T-helper 1 cell treated with Interleukin-12 subunit alpha and Interleukin-12 subunit beta and Interleukin-4 antibody, amounts not matched to agents 30 ng/mL and 1 ng/mL, for 36 hours (primary cell): ENCODE measurements around the gene MBNL1. TPM values are rescaled to one million over a fixed set of nuclear protein-coding genes. Genes with fewer than 3 reads are reported as not detected.
"Not testable (repeated sequence)": the region's sequence is repeated elsewhere in the genome, so short reads cannot be mapped to it uniquely, and the experiment has no call there.

Source experiments
- intact Hi-C: fragments of 100-400 bp; cut with micrococcal nuclease; formaldehyde crosslinking; loops from one replicate; pipeline ENCODE4 v1.15.1; 2024
- total RNA-seq: library from RNA; stranded (reverse); gene quantifications from 2 replicates; pipeline ENCODE4 v1.2.3, GENCODE V29; 2022

The MBNL1 gene
- total RNA-seq, 1 donor from 2014 or later: 485 TPM

DNA sequence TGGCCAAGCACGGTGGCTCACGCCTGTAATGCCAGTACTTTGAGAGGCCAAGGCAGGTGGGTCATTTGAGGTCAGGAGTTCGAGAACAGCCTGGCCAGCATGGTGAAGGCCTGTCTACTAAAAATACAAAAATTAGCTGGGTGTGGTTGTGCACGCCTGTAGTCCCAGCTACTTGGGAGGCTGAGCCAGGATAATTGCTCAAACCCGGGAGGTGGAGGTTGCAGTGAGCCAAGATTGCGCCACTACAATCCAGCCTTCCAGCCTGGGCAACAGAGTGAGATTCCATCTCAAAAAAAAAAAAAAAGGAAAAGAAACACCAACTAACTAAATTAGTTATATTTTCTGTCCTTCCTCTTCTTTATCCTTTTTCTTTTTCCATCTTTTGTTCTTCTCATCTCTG is 68.6 kb downstream of the MBNL1 start:
- intact Hi-C loops: not testable (repeated sequence)

DNA sequence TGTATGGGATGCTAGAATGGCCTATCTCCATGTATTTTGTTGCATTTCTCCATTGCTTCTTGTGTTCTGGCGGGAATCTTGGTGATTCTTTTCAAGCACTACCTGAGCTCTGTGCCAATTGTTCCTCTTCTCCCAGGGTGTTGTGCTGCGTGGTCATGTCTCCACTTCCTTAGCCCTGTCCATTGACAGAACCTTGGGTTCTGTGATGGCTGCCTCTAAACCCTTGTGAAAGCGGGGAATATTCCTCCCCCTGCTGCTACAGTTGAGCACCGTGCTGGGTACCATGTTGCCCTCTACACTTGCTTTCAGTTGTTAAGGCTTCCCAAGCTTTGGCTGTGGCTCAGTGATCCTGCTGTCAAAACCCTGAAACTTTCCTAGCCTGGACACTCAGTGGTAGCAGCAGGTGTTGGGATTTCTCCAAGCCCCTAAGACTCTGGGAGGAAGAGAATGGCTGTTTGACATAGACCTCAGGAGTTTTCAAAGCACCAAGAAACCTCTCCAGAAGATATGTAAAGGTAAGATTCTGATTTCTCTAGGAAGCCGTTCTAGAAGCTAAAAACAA is 69.5 kb downstream of the MBNL1 start:
- intact Hi-C loops: no loop called here

DNA sequence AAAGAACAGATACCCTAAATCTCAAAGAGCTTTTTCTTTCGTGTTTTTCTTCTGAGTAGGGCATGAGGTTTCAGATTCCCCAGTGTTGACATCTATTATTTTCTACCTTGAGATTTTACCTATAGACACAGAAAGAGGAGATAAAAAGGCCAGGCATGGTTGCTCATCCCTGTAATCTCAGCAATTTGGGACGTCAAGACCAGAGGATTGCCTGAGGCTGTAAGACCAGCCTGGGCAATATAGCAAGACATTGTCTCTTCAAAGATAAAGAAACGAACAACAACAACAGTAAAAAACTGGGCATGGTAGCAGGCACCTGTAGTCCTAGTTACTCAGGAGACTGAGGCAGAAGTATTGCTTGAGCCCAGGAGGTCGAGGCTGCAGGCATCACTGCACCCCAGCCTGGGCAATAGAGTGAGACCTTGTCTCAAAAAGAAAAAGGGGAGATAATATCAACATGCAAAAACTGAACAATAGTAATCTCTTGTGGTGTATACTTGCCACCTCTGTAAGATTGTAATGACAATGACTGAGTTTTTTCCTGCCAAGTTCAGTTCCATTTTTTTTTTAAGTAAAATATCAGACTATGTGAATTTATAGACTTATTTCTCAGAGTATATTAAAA is 71.3 kb downstream of the MBNL1 start:
- intact Hi-C loops: loop anchor here (1.0 kb wide), 1 partner anchor 8 kb away; no protein-coding TSS in a partner anchor

DNA sequence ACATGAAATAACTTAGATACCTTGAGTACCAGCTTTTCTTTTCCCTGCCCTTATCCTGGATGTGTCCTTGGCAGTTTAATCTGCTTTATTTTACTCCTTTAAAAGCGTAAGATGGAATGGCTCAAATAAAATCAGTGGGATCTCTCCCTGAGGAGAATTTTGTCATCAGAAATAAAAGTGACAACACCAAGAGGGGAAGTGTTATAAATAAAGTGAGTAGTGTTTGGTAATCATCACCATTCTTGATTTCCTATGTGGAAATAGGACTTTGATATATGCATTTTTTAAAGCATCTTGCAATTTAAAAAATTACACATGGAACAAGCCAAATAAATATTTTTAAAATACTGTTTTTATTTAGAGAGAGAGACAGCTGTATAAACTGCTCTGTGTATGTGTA is 76.5 kb downstream of the MBNL1 start:
- intact Hi-C loops: no loop called here

DNA sequence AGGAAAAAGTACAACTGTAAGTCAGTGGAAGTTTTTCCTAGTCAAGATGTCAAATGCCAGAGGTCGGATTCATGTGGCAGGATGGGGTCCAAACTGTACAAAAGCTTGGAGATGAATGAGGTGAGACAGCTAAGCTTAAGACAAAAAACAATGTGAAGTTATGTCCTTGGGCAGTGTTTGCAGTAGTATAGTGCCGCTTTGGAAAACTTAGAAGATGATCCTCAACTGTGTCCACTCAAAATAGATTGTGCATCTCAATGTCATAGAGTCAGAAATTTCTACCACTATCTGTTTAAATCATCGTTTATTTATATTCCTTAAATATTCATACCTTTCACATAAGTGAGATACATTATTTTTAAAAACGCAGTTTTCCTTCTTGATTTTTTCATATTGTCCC is 77.3 kb downstream of the MBNL1 start:
- intact Hi-C loops: no loop called here

DNA sequence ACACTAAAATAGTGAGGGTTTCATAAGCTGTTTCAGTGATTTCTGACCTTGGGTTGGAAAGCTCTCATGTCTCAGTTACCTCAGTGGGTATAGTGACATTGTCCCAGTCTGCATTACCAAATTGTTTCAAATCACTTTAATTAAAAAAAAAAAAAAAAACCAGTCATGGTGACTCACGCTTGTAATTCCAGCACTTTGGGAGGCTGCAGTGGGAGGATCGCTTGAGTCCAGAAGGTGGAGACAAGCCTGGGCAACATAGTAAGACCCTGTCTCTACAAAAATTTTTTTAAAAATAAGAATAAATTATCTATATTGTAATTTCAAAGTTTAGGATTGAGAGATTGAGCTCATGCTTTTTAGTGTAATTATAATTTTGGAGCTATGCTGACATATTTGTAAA is 78.0 kb downstream of the MBNL1 start:
- intact Hi-C loops: no loop called here

DNA sequence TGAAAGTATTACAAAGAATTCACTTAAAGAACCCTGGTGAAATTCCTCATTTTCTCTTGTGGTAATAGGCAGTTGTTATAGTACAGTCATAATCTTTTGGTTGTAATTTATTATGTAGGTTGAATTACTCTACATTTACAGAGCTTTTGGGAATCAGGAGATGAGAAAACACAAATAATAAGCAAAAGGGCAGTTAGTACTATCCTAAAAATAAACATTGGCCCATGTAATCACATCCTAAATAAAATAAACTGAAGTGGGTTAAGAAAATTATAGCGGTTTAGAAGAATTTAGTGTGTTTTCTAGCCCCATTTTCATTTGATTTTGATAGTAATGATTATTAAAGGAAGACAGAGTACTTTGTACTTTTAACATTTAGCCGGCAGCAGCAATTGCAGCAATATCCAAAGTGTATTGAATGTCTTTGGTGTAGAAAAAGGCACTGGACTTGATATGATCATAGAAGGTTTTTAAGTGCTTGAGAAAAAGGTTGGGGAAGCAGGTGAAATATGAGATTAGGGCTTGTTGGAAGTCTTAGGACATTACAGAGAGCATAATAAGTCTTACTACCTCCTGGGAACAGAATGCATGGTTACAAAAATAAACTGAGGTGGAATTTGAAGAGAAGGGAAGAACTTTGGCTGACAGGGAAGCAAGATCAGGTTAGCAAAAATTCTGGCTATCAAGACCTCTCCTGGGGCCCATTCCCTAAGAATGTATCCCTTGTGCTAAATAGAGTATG is 79.9 kb downstream of the MBNL1 start:
- intact Hi-C loops: no loop called here

DNA sequence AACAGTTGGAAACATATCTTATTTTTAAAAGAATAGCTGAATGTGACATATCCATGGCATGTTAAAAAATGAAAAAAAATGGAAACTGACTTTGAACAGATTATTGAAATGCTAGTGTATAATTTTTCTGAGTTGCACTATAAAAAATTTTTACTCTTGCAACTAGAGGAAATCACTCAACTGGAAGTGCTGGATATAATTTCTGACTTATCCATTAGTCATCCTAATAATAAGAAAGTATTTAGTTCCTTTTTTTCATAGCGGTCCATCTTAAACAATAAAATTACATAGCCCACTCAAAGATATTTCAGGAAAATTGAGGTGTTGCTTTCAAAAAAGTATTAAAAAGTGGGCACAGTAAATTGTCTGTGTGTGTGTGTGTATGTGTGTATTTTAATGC is 80.7 kb downstream of the MBNL1 start:
- intact Hi-C loops: no loop called here

DNA sequence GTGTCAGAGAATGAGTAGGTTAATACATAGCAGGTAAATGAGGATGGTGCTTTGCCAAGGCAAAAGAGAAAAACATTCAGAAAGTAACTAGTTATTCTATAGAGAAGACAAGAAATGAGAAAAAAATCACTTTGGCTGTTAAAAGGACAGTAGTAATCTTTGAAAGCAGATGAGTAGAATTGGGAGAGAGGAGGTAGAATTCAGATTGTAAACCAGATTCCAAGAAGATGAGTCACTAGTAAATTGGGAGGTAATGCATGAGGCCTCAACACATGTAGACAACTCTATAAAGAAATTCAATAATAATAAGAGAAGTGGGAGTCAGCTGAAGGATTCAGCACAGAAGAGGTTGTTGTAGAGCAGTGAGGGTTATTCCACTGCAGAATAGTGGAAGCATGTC is 81.4 kb downstream of the MBNL1 start:
- intact Hi-C loops: no loop called here

DNA sequence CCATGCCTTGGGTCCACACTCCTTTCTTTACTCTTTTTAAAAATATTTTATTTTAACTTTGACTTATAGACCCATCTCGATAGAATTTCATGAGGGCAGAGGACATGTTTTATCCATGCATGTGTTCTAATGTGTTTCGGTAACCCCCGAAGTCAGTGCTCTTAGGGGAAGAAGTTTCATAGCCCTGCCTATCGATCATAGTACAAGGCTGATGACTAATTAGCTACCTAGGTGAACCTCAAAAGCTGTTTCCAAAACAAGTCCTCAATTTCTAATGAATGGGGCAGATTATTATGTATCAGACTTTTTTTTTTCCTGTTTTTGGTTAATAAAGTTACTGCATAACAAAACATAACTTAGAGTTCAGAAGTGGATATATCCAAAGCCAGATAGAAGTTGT is 82.0 kb downstream of the MBNL1 start:
- intact Hi-C loops: no loop called here

DNA sequence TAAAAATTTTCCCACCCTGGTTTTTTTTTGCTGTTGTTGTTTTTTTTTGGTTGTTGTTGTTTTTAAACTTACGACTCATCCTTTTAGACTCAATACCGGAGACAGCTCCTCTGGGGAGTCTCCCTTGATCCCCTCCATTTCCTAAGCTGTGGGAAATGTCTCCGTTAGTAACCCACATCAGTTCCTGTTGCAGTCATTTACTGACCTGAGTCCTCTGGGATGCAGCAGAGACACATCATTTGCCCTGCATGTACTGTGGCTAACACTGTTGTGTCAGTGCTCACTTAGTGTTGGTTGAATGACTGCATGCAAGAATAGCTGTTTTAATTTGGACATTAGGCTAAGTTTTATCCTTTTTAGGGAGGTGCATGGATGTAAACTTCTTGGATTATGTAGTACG is 83.8 kb downstream of the MBNL1 start:
- intact Hi-C loops: no loop called here

DNA sequence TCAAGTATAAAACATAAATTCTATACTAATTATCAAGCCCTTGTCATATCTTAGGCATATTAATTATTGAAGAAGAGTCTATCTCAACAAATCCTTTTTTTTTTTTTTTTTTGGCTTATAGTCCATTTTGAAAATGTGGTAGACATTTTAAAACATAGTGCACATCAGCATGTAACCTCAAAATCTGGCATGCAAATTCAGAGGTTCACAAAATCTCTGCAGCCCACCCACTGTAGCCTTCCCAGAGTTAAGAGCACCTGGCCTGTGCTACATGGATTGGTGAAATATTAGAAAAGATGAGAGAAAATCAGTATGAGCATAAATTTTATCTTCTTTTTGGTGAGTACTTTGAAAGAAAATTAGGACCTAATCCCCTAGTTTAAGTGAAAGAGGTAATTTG is 84.8 kb downstream of the MBNL1 start:
- intact Hi-C loops: no loop called here

DNA sequence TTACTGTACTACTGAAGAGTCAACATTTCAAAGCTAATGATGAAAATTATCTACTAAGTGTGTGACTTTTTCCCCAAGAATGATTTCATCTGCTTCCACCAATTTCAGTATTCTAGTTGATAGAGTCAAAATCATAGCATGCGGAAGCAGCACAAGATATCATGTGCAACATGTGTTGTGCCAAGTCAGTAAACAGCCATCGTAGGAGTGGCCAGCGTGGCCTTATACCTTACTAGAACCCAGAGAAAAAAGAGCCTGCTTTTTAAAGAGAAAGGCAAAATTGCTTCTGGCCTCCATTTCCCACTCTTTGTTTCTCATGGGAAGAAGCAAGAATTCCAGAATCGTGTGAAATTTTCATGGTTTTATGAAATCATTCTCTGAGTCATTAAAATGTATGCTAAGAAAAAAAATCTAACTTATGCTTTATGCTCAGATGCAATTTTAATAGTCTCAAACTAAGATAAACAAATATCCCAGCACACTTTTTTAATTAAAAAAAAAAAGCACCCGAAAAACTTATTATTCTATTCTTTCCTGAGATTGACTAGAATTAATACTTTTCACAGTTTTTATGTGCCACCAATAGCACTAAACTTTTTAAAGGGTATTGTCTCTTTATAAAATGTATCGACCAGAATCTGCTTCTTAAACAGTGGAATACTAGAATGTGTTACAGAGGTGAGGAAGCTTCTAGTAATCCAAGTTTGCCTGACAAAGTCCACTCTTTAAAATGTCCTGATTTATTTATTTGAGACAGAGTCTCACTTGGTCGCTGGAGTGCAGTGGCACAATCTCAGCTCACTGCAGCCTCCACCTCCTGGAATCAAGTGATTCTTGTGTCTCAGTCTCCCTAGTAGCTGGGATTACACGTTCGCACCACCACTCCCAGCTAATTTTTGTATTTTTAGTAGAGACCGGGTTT is 87.3 kb downstream of the MBNL1 start:
- intact Hi-C loops: loop anchor here (1.0 kb wide), 1 partner anchor 8 kb away; no protein-coding TSS in a partner anchor

DNA sequence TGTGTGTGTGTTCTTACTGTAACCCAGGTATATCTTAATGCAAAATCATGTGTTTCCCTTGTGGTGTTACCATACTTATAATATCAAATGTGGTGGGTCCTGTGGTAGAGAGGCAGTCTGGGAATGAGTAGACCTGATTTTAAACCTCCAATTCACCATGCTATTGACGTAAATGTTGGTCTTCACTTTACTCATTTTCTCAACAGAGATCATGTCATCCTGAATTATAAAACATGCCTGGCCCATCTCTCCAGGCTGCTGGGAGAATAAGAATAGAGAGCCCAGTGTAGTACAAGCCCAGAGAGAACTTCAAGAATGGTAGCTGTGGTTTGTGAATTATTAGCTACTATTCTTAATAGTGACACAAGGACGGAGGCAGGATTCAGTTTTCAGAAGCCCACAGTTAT is 88.1 kb downstream of the MBNL1 start:
- intact Hi-C loops: loop anchor here (1.0 kb wide), 1 partner anchor 7 kb away; no protein-coding TSS in a partner anchor

DNA sequence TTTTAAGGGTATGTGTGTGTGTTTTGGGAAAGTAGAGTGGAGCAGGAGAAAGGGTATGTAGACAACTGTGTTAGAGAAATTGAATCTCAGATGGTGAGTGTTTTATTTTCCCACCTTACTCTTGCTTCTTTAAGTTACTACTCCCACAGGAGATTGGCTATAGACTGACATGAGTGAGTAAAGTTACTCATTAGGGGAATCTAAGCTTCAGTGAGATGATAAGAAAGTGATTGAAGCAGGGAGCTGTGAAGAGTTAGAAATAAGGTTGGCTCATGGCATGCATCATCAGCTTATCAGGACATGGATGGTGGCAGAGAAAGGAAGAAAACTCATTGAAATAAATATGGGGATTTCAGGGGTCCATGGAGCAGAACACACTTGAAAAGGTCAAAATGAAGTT is 88.9 kb downstream of the MBNL1 start:
- intact Hi-C loops: no loop called here

DNA sequence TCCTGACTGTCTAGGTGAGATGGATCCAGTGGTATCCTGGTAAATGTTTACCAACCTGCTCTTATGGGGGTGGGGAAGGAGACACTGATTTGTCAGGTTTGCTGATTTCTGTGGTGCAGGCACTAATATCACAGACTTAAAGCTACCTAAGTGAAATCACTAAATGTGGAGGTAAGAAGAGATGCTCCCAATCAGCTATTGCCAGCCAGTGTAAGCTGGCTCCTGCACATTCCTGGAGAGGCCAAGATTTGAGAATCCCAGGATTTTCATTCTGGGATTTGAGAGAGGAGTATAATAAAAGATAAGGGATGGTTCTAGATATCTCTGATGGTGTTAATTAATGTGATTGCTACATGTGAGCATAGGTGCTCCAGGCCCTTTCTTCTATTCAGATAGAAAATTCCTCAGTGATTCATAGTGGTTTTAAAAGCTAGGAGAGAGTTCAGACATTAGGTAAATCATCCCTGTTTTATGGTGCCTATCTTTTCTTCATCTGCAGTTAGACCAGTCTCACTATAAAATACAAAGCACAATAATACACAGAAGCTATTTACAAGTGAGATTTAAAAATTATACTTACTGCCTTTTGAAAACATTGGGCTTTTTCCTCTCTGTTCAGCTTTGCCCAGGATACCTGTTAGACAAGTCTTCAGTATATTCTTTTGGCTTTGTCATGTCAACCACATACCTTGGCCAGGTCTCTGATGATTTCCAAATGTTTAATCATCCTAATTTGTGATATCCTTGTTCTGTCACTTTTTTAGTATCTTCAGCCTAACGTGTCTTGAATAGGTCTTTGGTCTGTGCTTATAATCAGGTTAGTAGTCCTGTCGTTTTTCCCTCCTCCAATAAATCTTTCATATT is 90.9 kb downstream of the MBNL1 start:
- intact Hi-C loops: loop anchor here (2.0 kb wide), 1 partner anchor 13 kb away; no protein-coding TSS in a partner anchor

DNA sequence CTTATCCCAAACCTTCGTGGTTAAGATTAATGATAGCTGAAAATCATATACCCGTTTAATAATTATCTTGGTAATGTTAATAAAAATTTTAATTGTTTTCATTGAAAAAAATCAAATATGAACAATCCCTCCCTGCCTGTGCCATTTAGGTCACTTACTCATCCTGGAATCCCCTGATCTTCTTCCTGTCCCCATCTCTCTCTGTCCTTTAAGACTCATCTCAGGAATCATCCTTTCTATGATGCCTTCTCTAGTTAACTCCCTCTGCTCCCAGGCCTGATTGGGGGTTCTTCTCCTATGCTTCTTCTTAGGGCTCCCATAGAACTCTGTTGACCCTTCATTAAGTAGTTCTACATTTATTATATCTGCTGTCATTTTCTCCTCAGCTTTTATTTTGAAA is 91.6 kb downstream of the MBNL1 start:
- intact Hi-C loops: no loop called here

DNA sequence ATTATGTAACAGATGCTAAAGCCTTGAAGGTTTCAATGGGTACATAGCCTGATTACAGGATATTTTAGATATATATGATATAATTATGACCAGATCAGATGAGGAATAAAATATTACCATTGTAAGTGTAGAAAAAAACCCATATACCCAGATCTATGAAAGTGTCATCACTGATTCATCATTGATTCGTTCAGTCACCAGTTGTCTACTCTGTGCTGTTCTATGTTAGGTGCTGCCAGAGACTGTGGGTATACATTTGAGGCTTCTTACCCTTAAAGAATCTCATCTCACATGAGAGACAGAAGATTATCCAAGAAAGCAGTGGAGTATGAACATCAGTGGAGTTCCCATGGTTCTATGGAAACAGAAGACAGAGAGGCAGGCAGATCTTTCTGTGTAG is 92.2 kb downstream of the MBNL1 start:
- intact Hi-C loops: no loop called here

DNA sequence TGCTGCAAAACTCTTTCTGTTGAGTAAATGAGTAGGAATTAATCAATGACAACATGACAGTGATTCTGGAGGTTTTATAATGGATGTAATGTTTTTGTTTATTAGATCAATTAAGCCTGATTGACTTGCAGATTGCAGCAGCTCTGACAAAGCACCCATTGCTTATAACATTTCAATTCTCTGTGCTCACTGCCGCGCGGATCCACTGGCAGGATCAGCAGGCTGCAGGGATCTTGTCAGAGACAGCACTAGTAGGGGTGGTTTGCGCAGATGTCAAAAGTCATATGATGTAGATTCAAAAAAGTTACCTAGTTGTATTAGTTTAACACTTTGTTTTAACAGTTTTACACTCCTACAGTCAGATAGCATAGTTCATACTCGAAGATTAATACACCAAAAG is 93.4 kb downstream of the MBNL1 start:
- intact Hi-C loops: no loop called here

DNA sequence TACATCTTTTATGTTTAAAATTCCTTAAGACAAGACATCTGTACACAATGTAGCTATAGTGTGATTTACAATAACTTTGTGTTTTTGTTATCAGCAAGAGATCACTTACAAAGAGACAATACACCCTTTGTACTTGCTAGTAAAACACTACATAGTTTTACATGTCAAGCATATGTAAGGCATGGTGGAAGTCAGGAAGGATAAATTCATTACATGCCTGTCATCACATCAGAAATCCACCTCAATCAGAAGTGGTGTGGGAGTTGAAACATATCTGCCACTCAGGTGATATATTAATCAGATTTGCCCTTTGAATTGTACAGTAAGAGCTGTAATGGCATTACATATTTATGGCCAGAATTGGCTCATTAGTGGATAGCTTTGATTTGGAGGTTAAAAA is 95.5 kb downstream of the MBNL1 start:
- intact Hi-C loops: loop anchor here (1.0 kb wide), 1 partner anchor 8 kb away; no protein-coding TSS in a partner anchor

DNA sequence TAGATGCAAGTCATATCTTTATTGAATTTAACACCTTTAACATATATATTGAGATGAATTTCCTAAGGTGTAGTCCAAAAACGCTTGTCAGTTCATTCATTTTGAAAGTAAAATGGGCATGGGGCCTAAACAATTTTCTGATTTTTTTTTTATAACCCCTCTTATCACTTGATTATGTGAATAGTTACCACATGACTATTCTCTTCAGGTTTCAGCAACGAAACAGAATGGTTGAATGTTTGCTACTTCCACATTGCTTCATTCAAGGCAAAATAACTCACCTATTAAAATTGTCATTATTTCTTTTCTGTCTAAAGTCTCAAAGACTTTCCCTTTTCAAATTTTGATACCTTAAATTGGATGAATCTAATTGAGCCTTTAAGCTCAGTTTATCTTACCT is 96.4 kb downstream of the MBNL1 start:
- intact Hi-C loops: no loop called here
